ENCODE results near the gene WTIP. TPM values are rescaled to one million over a fixed set of nuclear protein-coding genes. Genes with fewer than 3 reads are reported as not detected.

The WTIP gene
- total and polyA plus RNA-seq, 4 donors, result 52.0 to 89.3 (median 73.7) TPM

GRCh38 chr19:34482380-34483250 lies 1.1 kb downstream of the WTIP start:
- Histone ChIP-seq H3K9me3 (ENCODE audit: control insufficient read depth, low read length) (no peaks in the 10 kb centered on the region), H3K36me3 (ENCODE audit: control insufficient read depth in 1 of 2, insufficient read depth in 2 of 2, low read length in 1 of 2) (no peaks in the 10 kb centered on the region), H3K27ac (ENCODE audit: low read depth in 1 of 2, low read length in 2 of 2) (peak overlapping the region; percentile 75 to 90), H3K27me3 (ENCODE audit: control insufficient read depth in 1 of 2, insufficient read depth in 2 of 2, low read length in 1 of 2) (no peaks in the 10 kb centered on the region), H3K4me3 (ENCODE audit: low read length in 2 of 2) (peak overlapping the region; percentile 95 to 98), H3K4me1 (ENCODE audit: control insufficient read depth in 1 of 2, insufficient read depth in 2 of 2, low read length in 2 of 2) (no peaks in the 10 kb centered on the region)
- intact Hi-C loops (cut with DNase I), result loop anchor here (5.0 kb wide), 2 partner anchors 50 to 55 kb away; partner anchors contain the start of gene UBA2 (in 1 of the 2)
- no peak for DNase-seq
- WGBS, 2 donors, result 2 to 3% methylated on average over 59 to 72 of the region's 72 CpGs
- no peak for ATAC-seq (ENCODE audit: low FRiP score)

- Histone ChIP-seq H3K27ac (ENCODE audit: low read depth in 1 of 2, low read length in 2 of 2) (no peak overlapping the region), H3K4me1 (ENCODE audit: control insufficient read depth in 1 of 2, insufficient read depth in 2 of 2, low read length in 2 of 2) (no peaks in the 10 kb centered on the region), H3K27me3 (ENCODE audit: control insufficient read depth in 1 of 2, insufficient read depth in 2 of 2, low read length in 1 of 2) (no peaks in the 10 kb centered on the region), H3K4me3 (ENCODE audit: low read length in 2 of 2) (no peak overlapping the region), H3K9me3 (ENCODE audit: control insufficient read depth, low read length) (no peaks in the 10 kb centered on the region), H3K36me3 (ENCODE audit: control insufficient read depth in 1 of 2, insufficient read depth in 2 of 2, low read length in 1 of 2) (no peaks in the 10 kb centered on the region)
- intact Hi-C loops (cut with DNase I), result loop anchor here (5.0 kb wide), 2 partner anchors 52 to 57 kb away; partner anchors contain the start of gene UBA2 (in 1 of the 2)
- DNase-seq, result peak in 1 of 2 donors; percentile 73
- 40 to 53% methylated on average over 9 of the region's 9 CpGs for WGBS, 2 donors
- ATAC-seq (ENCODE audit: low FRiP score), result no peak
Measured at GRCh38 chr19:34484328-34484727, 2.8 kb downstream of the WTIP start.

GRCh38 chr19:34485831-34486230 lies 4.3 kb downstream of the WTIP start:
- no peak overlapping the region for H3K27ac ChIP-seq (ENCODE audit: low read depth in 1 of 2, low read length in 2 of 2)
- H3K27me3 ChIP-seq (ENCODE audit: control insufficient read depth in 1 of 2, insufficient read depth in 2 of 2, low read length in 1 of 2), result no peaks in the 10 kb centered on the region
- WGBS, 2 donors, result 72 to 75% methylated on average over 9 of the region's 9 CpGs
- peaks cover 0 to 4% of the 10 kb centered on the region in 2 donors for H3K36me3 ChIP-seq (ENCODE audit: control insufficient read depth in 1 of 2, insufficient read depth in 2 of 2, low read length in 1 of 2)
- intact Hi-C loops (cut with DNase I), result no loop called here
- ATAC-seq (ENCODE audit: low FRiP score) (no peak), DNase-seq (peak in 1 of 2 donors; percentile 44)
- no peaks in the 10 kb centered on the region for H3K9me3 ChIP-seq (ENCODE audit: control insufficient read depth, low read length)
- no peak overlapping the region for H3K4me3 ChIP-seq (ENCODE audit: low read length in 2 of 2)
- H3K4me1 ChIP-seq (ENCODE audit: control insufficient read depth in 1 of 2, insufficient read depth in 2 of 2, low read length in 2 of 2), result no peaks in the 10 kb centered on the region

- Histone ChIP-seq H3K4me1 (ENCODE audit: control insufficient read depth in 1 of 2, insufficient read depth in 2 of 2, low read length in 2 of 2) (no peaks in the 10 kb centered on the region), H3K27ac (ENCODE audit: low read depth in 1 of 2, low read length in 2 of 2) (no peak overlapping the region), H3K9me3 (ENCODE audit: control insufficient read depth, low read length) (no peaks in the 10 kb centered on the region), H3K36me3 (ENCODE audit: control insufficient read depth in 1 of 2, insufficient read depth in 2 of 2, low read length in 1 of 2) (peaks cover 0 to 4% of the 10 kb centered on the region in 2 donors), H3K27me3 (ENCODE audit: control insufficient read depth in 1 of 2, insufficient read depth in 2 of 2, low read length in 1 of 2) (no peaks in the 10 kb centered on the region), H3K4me3 (ENCODE audit: low read length in 2 of 2) (no peak overlapping the region)
- DNase-seq (peak in 1 of 2 donors; percentile 70), ATAC-seq (ENCODE audit: low FRiP score) (no peak)
- WGBS, 2 donors, result 69 to 74% methylated on average over 7 of the region's 7 CpGs
- intact Hi-C loops (cut with DNase I), result no loop called here
Measured at GRCh38 chr19:34487651-34488051, 6.1 kb downstream of the WTIP start.

- WGBS, 2 donors, result 60 to 64% methylated on average over 7 of the region's 7 CpGs
Measured at GRCh38 chr19:34489175-34489574, 7.6 kb downstream of the WTIP start.

GRCh38 chr19:34490141-34490766 lies 8.7 kb downstream of the WTIP start:
- Histone ChIP-seq H3K4me3 (ENCODE audit: low read length in 2 of 2) (no peak overlapping the region), H3K27ac (ENCODE audit: low read depth in 1 of 2, low read length in 2 of 2) (no peak overlapping the region), H3K4me1 (ENCODE audit: control insufficient read depth in 1 of 2, insufficient read depth in 2 of 2, low read length in 2 of 2) (no peaks in the 10 kb centered on the region), H3K9me3 (ENCODE audit: control insufficient read depth, low read length) (no peaks in the 10 kb centered on the region), H3K27me3 (ENCODE audit: control insufficient read depth in 1 of 2, insufficient read depth in 2 of 2, low read length in 1 of 2) (no peaks in the 10 kb centered on the region), H3K36me3 (ENCODE audit: control insufficient read depth in 1 of 2, insufficient read depth in 2 of 2, low read length in 1 of 2) (peaks cover 3 to 9% of the 10 kb centered on the region in 2 donors)
- DNase-seq, result peak in 1 of 2 donors; percentile 50
- intact Hi-C loops (cut with DNase I), result no loop called here
- 88 to 90% methylated on average over 19 of the region's 19 CpGs for WGBS, 2 donors
- no peak for ATAC-seq (ENCODE audit: low FRiP score)

More at GRCh38 chr19:34489175-34489574, 7.6 kb downstream of the WTIP start:
- Histone ChIP-seq H3K4me3 (ENCODE audit: low read length in 2 of 2) (no peak overlapping the region), H3K9me3 (ENCODE audit: control insufficient read depth, low read length) (no peaks in the 10 kb centered on the region), H3K27ac (ENCODE audit: low read depth in 1 of 2, low read length in 2 of 2) (no peak overlapping the region), H3K4me1 (ENCODE audit: control insufficient read depth in 1 of 2, insufficient read depth in 2 of 2, low read length in 2 of 2) (no peaks in the 10 kb centered on the region), H3K36me3 (ENCODE audit: control insufficient read depth in 1 of 2, insufficient read depth in 2 of 2, low read length in 1 of 2) (peaks cover 0 to 7% of the 10 kb centered on the region in 2 donors), H3K27me3 (ENCODE audit: control insufficient read depth in 1 of 2, insufficient read depth in 2 of 2, low read length in 1 of 2) (no peaks in the 10 kb centered on the region)
- ATAC-seq (ENCODE audit: low FRiP score), result no peak
- DNase-seq, result peak in 1 of 2 donors; percentile 17
- intact Hi-C loops (cut with DNase I), result no loop called here

GRCh38 chr19:34493038-34493648 lies 11.6 kb downstream of the WTIP start:
- peak in 1 of 2 donors; percentile 74 for DNase-seq
- Histone ChIP-seq H3K4me3 (ENCODE audit: low read length in 2 of 2) (no peak overlapping the region), H3K27me3 (ENCODE audit: control insufficient read depth in 1 of 2, insufficient read depth in 2 of 2, low read length in 1 of 2) (no peaks in the 10 kb centered on the region), H3K27ac (ENCODE audit: low read depth in 1 of 2, low read length in 2 of 2) (no peak overlapping the region), H3K9me3 (ENCODE audit: control insufficient read depth, low read length) (no peaks in the 10 kb centered on the region), H3K4me1 (ENCODE audit: control insufficient read depth in 1 of 2, insufficient read depth in 2 of 2, low read length in 2 of 2) (no peaks in the 10 kb centered on the region), H3K36me3 (ENCODE audit: control insufficient read depth in 1 of 2, insufficient read depth in 2 of 2, low read length in 1 of 2) (peaks cover 5 to 18% of the 10 kb centered on the region in 2 donors)
- ATAC-seq (ENCODE audit: low FRiP score), result no peak
- intact Hi-C loops (cut with DNase I), result no loop called here
- WGBS, 2 donors, result 83 to 84% methylated on average over 25 of the region's 25 CpGs

- ATAC-seq (ENCODE audit: low FRiP score), result no peak
- Histone ChIP-seq H3K36me3 (ENCODE audit: control insufficient read depth in 1 of 2, insufficient read depth in 2 of 2, low read length in 1 of 2) (peaks cover 5 to 18% of the 10 kb centered on the region in 2 donors), H3K27ac (ENCODE audit: low read depth in 1 of 2, low read length in 2 of 2) (no peak overlapping the region), H3K4me1 (ENCODE audit: control insufficient read depth in 1 of 2, insufficient read depth in 2 of 2, low read length in 2 of 2) (no peaks in the 10 kb centered on the region), H3K4me3 (ENCODE audit: low read length in 2 of 2) (no peak overlapping the region), H3K9me3 (ENCODE audit: control insufficient read depth, low read length) (no peaks in the 10 kb centered on the region), H3K27me3 (ENCODE audit: control insufficient read depth in 1 of 2, insufficient read depth in 2 of 2, low read length in 1 of 2) (no peaks in the 10 kb centered on the region)
- intact Hi-C loops (cut with DNase I), result no loop called here
- DNase-seq, result no peak
- 84% methylated on average over 7 of the region's 7 CpGs for WGBS, 2 donors
Measured at GRCh38 chr19:34493649-34494044, 12.1 kb downstream of the WTIP start.

Measured in aorta (tissue), 5 donors.